HG03103 (cell line): Measurements from ENCODE around the gene ROM1.
"Not testable (repeated sequence)": the region's sequence is repeated elsewhere in the genome, so short reads cannot be mapped to it uniquely, and the experiment has no call there.

Source experiments
- ATAC-seq: cut with Tn5 transposase; IDR thresholded peaks from one replicate; pipeline ENCODE4 v1.9.1; 2021; ENCODE audit warnings: low read depth; ENCODE audit not compliant: unreplicated experiment

Gene ROM1

GRCh38 chr11:62612366-62613290, at the start of gene ROM1, which contains the start of gene EML3:
Gene ROM1 (plus strand): TSS chr11:62613257. CDS start chr11:62613282, 25 bp downstream.
Gene EML3 (minus strand): TSS chr11:62612775. CDS start chr11:62612457, 318 bp downstream.
- ATAC-seq, result peak; percentile 59

DNA sequence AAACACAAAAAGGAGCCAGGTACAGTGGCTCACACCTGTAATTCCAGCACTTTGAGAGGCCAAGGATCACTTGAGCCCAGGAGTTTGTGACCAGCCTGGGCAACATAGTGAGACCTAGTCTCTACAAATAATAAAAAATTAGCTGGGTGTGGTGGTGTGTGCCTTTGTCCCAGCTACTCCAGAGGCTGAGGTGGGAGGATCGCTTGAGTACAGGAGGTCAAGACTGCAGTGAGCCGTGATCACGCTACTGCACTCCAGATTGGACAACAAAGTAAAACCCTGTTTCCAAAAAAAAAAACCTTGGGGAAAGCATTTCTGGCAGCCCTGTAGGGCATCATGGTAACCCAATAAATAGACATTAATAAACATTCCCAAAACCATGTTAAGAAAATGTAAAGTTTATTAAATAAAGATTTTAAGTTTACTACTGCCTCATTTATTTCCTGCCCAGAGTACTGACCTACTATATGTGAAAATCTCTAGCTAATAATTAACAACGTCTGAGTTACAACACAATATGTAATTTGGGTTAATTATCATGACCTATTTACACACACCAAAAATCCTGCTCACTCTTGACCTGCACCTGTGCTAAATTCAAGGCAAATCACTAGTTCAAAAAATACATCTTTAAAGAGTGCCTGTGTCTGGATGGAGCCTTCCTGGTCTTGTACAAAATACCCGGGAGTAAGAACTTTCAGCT, 47.8 kb upstream of the ROM1 start:
- no peak for ATAC-seq

- ATAC-seq, result no peak
These were observed 46.8 kb upstream of the ROM1 start for GRCh38 chr11:62566247-62566646.

DNA sequence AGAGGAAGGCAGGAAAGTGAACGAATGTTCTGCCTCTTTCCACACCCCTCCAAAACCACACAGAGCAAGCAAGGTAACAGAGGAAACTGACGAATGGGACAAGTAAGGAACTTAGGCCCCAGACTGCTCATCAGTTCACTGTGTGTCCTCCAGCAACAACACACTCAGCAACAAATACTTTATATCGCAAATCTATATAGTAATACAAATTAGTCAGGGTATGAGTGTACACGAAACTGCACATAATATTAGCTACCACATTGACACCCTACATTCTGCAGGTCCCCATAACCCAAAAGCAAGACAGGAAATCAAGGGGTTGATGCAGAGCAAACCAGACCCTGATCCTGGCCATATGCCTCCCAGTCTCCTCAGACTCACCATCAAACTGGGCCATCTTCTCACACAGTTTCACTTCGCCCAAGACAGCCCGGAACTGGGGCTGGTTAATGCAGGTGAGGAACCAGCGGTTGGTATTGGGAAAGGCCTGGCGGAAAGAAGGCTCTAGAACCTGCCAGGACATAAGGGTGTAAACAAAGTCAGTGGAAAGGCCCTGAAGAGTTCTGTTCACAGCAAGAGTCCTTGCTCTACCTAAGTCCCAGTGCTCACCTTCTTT, 45.9 kb upstream of the ROM1 start:
- ATAC-seq, result no peak

DNA sequence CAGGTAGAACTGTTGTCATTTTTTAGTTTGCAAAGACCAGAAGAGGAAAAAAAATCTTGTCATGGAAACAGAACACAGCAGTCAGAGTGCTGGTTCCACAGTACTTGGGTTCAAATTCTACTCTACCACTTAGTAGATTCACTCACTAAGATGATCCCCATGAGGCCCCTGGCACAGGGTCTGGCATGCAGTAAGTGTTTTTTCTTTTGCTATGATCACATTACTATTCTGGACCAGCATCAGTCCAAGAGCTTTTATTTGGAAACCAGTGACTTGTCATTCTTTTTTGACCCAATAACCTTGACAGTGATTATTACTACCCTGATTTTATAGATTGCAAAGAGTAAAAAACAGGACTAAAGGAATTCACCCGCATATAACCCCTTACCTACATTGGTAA, 43.4 kb upstream of the ROM1 start:
- no peak for ATAC-seq

DNA sequence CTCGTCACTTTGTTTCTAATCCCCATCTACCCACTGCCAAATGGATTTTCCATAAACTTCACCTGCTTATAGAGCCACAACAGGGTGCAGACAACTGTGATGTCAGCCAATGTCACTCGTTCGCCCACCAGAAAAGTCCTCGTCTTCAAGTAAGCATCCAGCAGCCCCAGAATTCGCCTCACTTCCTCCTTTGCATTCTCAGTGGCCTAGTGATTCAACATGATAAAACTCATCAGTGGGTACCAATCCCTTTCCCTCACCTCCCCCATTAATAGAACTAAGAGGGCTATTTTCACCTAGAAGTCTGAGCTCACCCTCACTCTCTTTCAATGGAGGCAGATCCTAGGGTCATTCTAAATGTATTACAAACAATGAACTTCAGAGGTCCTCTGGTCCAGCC, 42.2 kb upstream of the ROM1 start:
- ATAC-seq, result not testable (repeated sequence)

DNA sequence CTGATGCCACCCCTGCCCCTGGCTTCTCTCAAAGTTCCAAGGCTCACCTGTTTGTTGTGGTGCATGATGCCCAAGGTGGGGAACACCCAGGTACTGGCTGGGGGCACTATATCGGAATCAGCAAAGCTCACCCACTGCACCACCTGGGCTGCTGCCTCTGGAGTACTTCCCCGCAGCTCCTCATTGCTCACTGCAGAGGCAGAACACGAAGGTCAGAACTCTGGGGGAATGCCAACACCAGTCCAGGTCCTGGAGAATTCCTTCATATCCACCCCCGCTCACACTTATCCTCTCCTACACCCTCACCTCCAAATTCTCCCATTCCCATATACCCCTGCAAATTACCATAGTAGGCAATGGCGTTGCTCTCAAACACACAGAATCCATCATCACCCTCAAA, 41.6 kb upstream of the ROM1 start:
- ATAC-seq, result not testable (repeated sequence)

- no peak for ATAC-seq
These were observed 40.6 kb upstream of the ROM1 start for GRCh38 chr11:62572431-62572830.

- ATAC-seq, result no peak
These were observed 40.0 kb upstream of the ROM1 start for GRCh38 chr11:62573006-62573591.

- peak; percentile 87 for ATAC-seq
These were observed 39.3 kb upstream of the ROM1 start, which contains the start of gene EEF1G for GRCh38 chr11:62573592-62574362. Gene EEF1G (minus strand): TSS chr11:62573891. CDS start chr11:62573842, 49 bp downstream.

- ATAC-seq, result no peak
These were observed 38.5 kb upstream of the ROM1 start for GRCh38 chr11:62574363-62575071.

- no peak for ATAC-seq
These were observed 37.9 kb upstream of the ROM1 start for GRCh38 chr11:62575156-62575555.

DNA sequence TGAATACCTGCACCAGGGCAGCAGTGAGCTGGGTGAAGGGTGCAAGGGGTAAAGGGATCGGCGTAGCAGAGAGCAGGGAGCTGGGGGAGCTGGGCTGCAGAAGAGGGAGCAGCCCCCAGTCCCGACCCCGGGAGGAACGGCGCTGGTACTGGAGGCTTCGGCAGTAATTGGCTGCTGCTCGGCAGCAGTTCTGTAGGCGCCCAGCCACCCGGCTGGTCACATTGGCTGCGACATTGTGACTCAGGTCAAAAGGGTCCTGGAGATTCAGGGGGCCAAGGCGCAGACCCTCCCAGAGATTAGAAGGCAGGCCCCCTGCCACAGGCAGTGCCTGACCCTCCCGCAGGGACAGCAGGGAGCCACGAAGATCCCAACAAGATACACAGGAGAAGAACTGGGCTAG, 37.2 kb upstream of the ROM1 start:
- ATAC-seq, result no peak

DNA sequence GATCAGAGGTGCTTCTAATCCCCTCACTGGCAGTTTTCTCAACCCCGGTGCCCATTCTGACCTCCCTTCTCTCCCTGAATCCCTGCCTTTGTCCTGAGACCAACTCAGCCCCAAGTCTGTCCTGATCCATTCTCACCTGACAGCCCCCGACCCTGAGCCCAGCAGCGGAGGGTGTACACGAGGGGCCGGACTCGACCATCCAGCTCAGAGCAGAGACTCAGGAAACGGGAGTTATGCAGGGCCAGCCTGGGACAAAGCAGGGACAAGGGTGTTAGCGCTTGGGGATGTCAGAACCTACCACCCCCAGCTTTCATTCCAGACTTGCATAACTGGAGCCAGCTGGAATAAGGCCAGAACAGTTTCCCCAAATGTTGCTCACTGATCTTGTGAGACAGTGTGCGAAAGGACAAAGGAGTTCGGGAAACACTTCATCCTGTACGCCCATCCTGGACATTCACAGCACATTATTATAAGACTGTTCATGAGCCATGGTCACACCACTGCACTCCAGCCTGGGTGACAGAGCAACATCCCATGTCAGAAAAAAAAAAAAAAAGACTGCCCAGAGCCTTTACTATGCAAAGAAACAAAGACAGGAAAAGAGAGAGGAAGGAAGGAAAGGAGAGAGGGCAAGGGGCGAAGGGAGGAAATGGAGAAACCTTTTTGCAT, 35.9 kb upstream of the ROM1 start:
- no peak for ATAC-seq

DNA sequence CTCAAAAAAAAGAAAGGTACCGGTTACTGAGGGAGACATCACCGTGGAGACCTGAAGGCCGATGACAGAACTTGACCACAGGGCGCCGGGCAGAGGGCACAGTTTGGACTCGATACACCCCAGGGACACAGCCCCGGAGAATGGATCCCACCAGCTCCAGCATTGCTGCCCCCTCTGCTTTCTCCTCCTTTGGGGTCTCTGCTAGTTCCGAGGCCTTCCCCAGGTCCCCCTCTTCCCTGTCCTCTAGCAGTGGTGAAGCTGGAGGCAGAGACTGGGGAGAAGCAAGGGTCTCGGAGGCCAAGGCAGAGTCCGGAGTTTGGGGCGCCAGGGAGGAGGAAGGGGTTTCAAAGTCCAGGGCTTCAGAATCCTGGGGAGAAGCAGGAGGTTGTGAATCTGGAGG, 34.5 kb upstream of the ROM1 start:
- no peak for ATAC-seq

DNA sequence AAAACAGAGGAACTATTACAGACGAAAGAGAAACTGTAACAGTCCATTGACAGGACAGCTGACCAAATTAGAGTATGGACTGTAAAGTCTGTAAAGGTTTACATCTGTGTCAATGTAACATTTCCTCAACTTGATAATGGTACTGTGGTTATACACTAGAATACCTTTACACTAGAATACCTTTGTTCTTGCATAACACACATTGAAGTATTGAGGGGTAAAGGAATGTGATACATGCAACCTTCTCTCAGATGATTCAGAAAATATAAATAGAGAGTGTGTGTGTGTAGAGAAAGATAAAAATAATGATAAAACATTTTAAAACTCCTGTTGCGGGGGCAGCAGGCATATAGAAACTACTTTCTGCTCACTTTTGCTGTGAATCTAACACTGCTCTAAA, 33.8 kb upstream of the ROM1 start:
- no peak for ATAC-seq

GRCh38 chr11:62580959-62581715, 31.9 kb upstream of the ROM1 start:
- ATAC-seq, result no peak

- not testable (repeated sequence) for ATAC-seq
These were observed 31.3 kb upstream of the ROM1 start for GRCh38 chr11:62581735-62582134.
